ENCODE results near the gene METTL14.

The METTL14 gene

GRCh38 chr4:118755438-118756226 is 70.4 kb downstream of the METTL14 start:
- Histone ChIP-seq H3K27me3 (ENCODE audit: insufficient read depth, low read length, poor library complexity) (no peaks in the 10 kb centered on the region), H3K4me3 (ENCODE audit: low read depth in 1 of 2, low read length in 2 of 2) (no peak overlapping the region), H3K4me2 (ENCODE audit: insufficient read depth, low read length) (no peak overlapping the region), H3K79me2 (ENCODE audit: insufficient read depth, low read length) (no peaks in the 10 kb centered on the region), H3K9me3 (ENCODE audit: insufficient read depth, low read length, severe bottlenecking) (no peaks in the 10 kb centered on the region), H3K9ac (ENCODE audit: low read depth, low read length) (no peak overlapping the region), H2AFZ (ENCODE audit: low read depth, low read length) (no peak overlapping the region), H3K4me1 (ENCODE audit: insufficient read depth, low read length) (no peaks in the 10 kb centered on the region), H3K36me3 (ENCODE audit: insufficient read depth, low read length) (peaks cover 38% of the 10 kb centered on the region; the same call in 1 of the 2 replicates), H4K20me1 (ENCODE audit: insufficient read depth, low read length) (no peaks in the 10 kb centered on the region), H3K27ac (ENCODE audit: low read length) (no peak overlapping the region)
- TF ChIP-seq CTCF (IDR thresholded peaks at IDR 0.05; ENCODE audit: borderline replicate concordance, extremely low read depth, low read length, poor library complexity, severe bottlenecking) = no peak
- TF ChIP-seq EZH2 (IDR thresholded peaks at IDR 0.05; ENCODE audit: borderline replicate concordance, low read depth, low read length, severe bottlenecking) = no peak
- ATAC-seq (ENCODE audit: insufficient read depth, low read depth) (no peak), DNase-seq (no peak)

- Histone ChIP-seq H3K79me2 (ENCODE audit: insufficient read depth, low read length) (no peaks in the 10 kb centered on the region), H3K27me3 (ENCODE audit: insufficient read depth, low read length, poor library complexity) (no peaks in the 10 kb centered on the region), H3K27ac (ENCODE audit: low read length) (no peak overlapping the region), H3K36me3 (ENCODE audit: insufficient read depth, low read length) (peaks cover 34% of the 10 kb centered on the region; the same call in 1 of the 2 replicates), H4K20me1 (ENCODE audit: insufficient read depth, low read length) (no peaks in the 10 kb centered on the region), H3K9ac (ENCODE audit: low read depth, low read length) (no peak overlapping the region), H3K4me3 (ENCODE audit: low read depth in 1 of 2, low read length in 2 of 2) (no peak overlapping the region), H3K9me3 (ENCODE audit: insufficient read depth, low read length, severe bottlenecking) (no peaks in the 10 kb centered on the region), H3K4me2 (ENCODE audit: insufficient read depth, low read length) (no peak overlapping the region), H3K4me1 (ENCODE audit: insufficient read depth, low read length) (no peaks in the 10 kb centered on the region), H2AFZ (ENCODE audit: low read depth, low read length) (no peak overlapping the region)
- DNase-seq (no peak), ATAC-seq (ENCODE audit: insufficient read depth, low read depth) (no peak)
- no peak for TF ChIP-seq EZH2 (IDR thresholded peaks at IDR 0.05; ENCODE audit: borderline replicate concordance, low read depth, low read length, severe bottlenecking)
- TF ChIP-seq CTCF (IDR thresholded peaks at IDR 0.05; ENCODE audit: borderline replicate concordance, extremely low read depth, low read length, poor library complexity, severe bottlenecking) = no peak
These were observed 71.2 kb downstream of the METTL14 start for GRCh38 chr4:118756429-118756828.

GRCh38 chr4:118756958-118757357 is 71.8 kb downstream of the METTL14 start:
- Histone ChIP-seq H3K4me3 (ENCODE audit: low read depth in 1 of 2, low read length in 2 of 2) (no peak overlapping the region), H3K4me2 (ENCODE audit: insufficient read depth, low read length) (no peak overlapping the region), H4K20me1 (ENCODE audit: insufficient read depth, low read length) (no peaks in the 10 kb centered on the region), H3K9ac (ENCODE audit: low read depth, low read length) (no peak overlapping the region), H3K79me2 (ENCODE audit: insufficient read depth, low read length) (no peaks in the 10 kb centered on the region), H3K9me3 (ENCODE audit: insufficient read depth, low read length, severe bottlenecking) (no peaks in the 10 kb centered on the region), H3K27me3 (ENCODE audit: insufficient read depth, low read length, poor library complexity) (no peaks in the 10 kb centered on the region), H2AFZ (ENCODE audit: low read depth, low read length) (no peak overlapping the region), H3K4me1 (ENCODE audit: insufficient read depth, low read length) (no peaks in the 10 kb centered on the region), H3K27ac (ENCODE audit: low read length) (no peak overlapping the region), H3K36me3 (ENCODE audit: insufficient read depth, low read length) (peaks cover 32% of the 10 kb centered on the region; the same call in 1 of the 2 replicates)
- no peak for ATAC-seq (ENCODE audit: insufficient read depth, low read depth)
- TF ChIP-seq CTCF (IDR thresholded peaks at IDR 0.05; ENCODE audit: borderline replicate concordance, extremely low read depth, low read length, poor library complexity, severe bottlenecking) (no peak), EZH2 (IDR thresholded peaks at IDR 0.05; ENCODE audit: borderline replicate concordance, low read depth, low read length, severe bottlenecking) (no peak)
- no peak for DNase-seq

Data from DND-41 (cell line).